HG03457 (cell line): ENCODE results near the gene FNTB.

Experiments
- ATAC-seq: cut with Tn5 transposase; IDR thresholded peaks from one replicate; pipeline ENCODE4 v1.9.1; 2021; ENCODE audit warnings: moderate number of reproducible peaks; ENCODE audit not compliant: unreplicated experiment

FNTB gene

GRCh38 chr14:65110525-65110924, 123.8 kb downstream of the FNTB start:
- ATAC-seq: no peak
